ENCODE data around the gene GPRIN1. TPM values are rescaled to one million over a fixed set of nuclear protein-coding genes. Genes with fewer than 3 reads are reported as not detected.

Gene GPRIN1
- total RNA-seq, 1 donor from 2014 or later = 0.18 TPM

Other genes starting within 250 kb of the GPRIN1 start
- 51.9 TPM for gene KIAA1191, start 248.4 kb downstream of the GPRIN1 start, total RNA-seq
- 1.8 TPM for gene ARL10, start 244.7 kb downstream of the GPRIN1 start, total RNA-seq
- 12.0 TPM for gene NOP16, start 221.6 kb downstream of the GPRIN1 start, total RNA-seq
- 49.2 TPM for gene HIGD2A, start 221.4 kb downstream of the GPRIN1 start, total RNA-seq
- gene CLTB, start 193.6 kb downstream of the GPRIN1 start, total RNA-seq = 37.3 TPM
- 16.5 TPM for gene FAF2, start 161.8 kb downstream of the GPRIN1 start, total RNA-seq
- gene RNF44, start 72.8 kb downstream of the GPRIN1 start, total RNA-seq = 15.3 TPM
- 87.3 TPM for gene CDHR2, start 60.8 kb downstream of the GPRIN1 start, total RNA-seq
- gene SNCB, start 20.4 kb upstream of the GPRIN1 start, total RNA-seq = not detected
- not detected for gene EIF4E1B, start 20.5 kb upstream of the GPRIN1 start, total RNA-seq
- gene TSPAN17, start 37.3 kb upstream of the GPRIN1 start, total RNA-seq = 13.7 TPM
- not detected for gene UNC5A, start 200.4 kb upstream of the GPRIN1 start, total RNA-seq

Measured in left lobe of liver (tissue), 1 donor.